Occipital lobe (tissue), 2 donors: ENCODE results near the gene BNC2. TPM values are rescaled to one million over a fixed set of nuclear protein-coding genes. Genes with fewer than 3 reads are reported as not detected.
"Not testable (repeated sequence)": the region's sequence is repeated elsewhere in the genome, so short reads cannot be mapped to it uniquely, and the experiment has no call there.

Experiments used
- DNase-seq: peaks from one replicate; lab custom pipeline; 2025; lab: John Stamatoyannopoulos, UW
- total RNA-seq: library from RNA; depleted of rRNA; stranded (reverse); fragments of >200 nt; gene quantifications from one replicate; pipeline ENCODE4 v1.2.3, GENCODE V29; 2014

BNC2 gene
- total RNA-seq, 1 donor from 2014 or later = 1.6 TPM

- DNase-seq = no peak
Observed at GRCh38 chr9:16455842-16456241, 414.6 kb downstream of the BNC2 start.

GRCh38 chr9:16453390-16453789 is 417.1 kb downstream of the BNC2 start:
- DNase-seq = no peak

- no peak for DNase-seq
Observed at GRCh38 chr9:16450578-16450977, 419.9 kb downstream of the BNC2 start.

GRCh38 chr9:16450043-16450442 is 420.4 kb downstream of the BNC2 start:
- DNase-seq = no peak

- DNase-seq = no peak
Observed at GRCh38 chr9:16449076-16449730, 421.3 kb downstream of the BNC2 start.

GRCh38 chr9:16447946-16448345 is 422.5 kb downstream of the BNC2 start:
- DNase-seq = no peak

- DNase-seq = no peak
Observed at GRCh38 chr9:16446636-16447035, 423.8 kb downstream of the BNC2 start.

- no peak for DNase-seq
Observed at GRCh38 chr9:16445141-16445920, 425.1 kb downstream of the BNC2 start.

GRCh38 chr9:16442622-16443021 is 427.8 kb downstream of the BNC2 start:
- DNase-seq = no peak

GRCh38 chr9:16441791-16442190 is 428.7 kb downstream of the BNC2 start:
- no peak for DNase-seq

- DNase-seq = not testable (repeated sequence)
Observed at GRCh38 chr9:16438831-16439230, 431.6 kb downstream of the BNC2 start.

- DNase-seq = no peak
Observed at GRCh38 chr9:16436545-16436944, 433.9 kb downstream of the BNC2 start.

- no peak for DNase-seq
Observed at GRCh38 chr9:16434526-16434925, 435.9 kb downstream of the BNC2 start.

GRCh38 chr9:16433494-16433893 is 437.0 kb downstream of the BNC2 start:
- DNase-seq = no peak

GRCh38 chr9:16431666-16432392 is 438.6 kb downstream of the BNC2 start:
- DNase-seq = no peak

- DNase-seq = no peak
Observed at GRCh38 chr9:16429671-16430070, 440.8 kb downstream of the BNC2 start.

GRCh38 chr9:16427873-16428427 is 442.5 kb downstream of the BNC2 start:
- DNase-seq = no peak

- DNase-seq = no peak
Observed at GRCh38 chr9:16426716-16427115, 443.8 kb downstream of the BNC2 start.

- DNase-seq = no peak
Observed at GRCh38 chr9:16425562-16426231, 444.8 kb downstream of the BNC2 start.

- DNase-seq = no peak
Observed at GRCh38 chr9:16422114-16422513, 448.4 kb downstream of the BNC2 start.

GRCh38 chr9:16421532-16421931 is 448.9 kb downstream of the BNC2 start:
- no peak for DNase-seq

GRCh38 chr9:16419124-16419523 is 451.3 kb downstream of the BNC2 start:
- no peak for DNase-seq
